ENCODE measurements around the gene PSMD3.

- TF ChIP-seq CTCF (IDR thresholded peaks at IDR 0.05), result no peak
- no peak for TF ChIP-seq POLR2A (IDR thresholded peaks at IDR 0.05)
Observed at GRCh38 chr17:39951924-39952679, 28.5 kb upstream of the PSMD3 start.
